ENCODE measurements around the gene WDR45B. TPM values are rescaled to one million over a fixed set of nuclear protein-coding genes. Genes with fewer than 3 reads are reported as not detected.

The WDR45B gene
- total RNA-seq, 1 experiment from 2014 or later, result 96.5 TPM

DNA sequence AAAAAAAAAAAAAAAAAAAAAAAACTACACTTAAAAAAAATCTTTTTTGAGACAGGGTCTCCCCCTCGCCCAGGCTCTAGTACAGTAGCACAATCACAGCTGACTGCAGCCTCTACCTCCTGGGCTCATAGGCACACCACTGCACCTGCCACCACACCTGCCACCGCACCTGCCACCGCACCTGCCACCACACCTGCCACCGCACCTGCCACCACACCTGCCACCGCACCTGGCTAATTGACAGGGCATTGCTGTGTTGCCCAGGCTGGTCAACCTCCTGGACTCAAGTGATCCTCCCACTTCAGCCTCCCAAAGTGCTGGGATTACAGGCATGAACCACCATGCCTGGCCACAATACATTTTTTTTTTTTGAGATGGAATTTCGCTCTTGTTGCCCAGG, 17.6 kb upstream of the WDR45B start:
- ChIA-PET CTCF (interaction anchor here (0.7 kb wide), 1 partner anchor 21 kb away, joined by 3 read pairs; no protein-coding TSS in a partner anchor), POLR2A (no interaction called here)
- no peaks in the 10 kb centered on the region for H3K36me3 Mint-ChIP-seq
- H3K9me3 Mint-ChIP-seq, result no peaks in the 10 kb centered on the region; the same call in 1 of the 2 replicates
- DNase-seq (ENCODE audit: low spot score) (no peak), ATAC-seq (no peak)
- TF ChIP-seq SP1 (CRISPR knock-in tag; conservative IDR thresholded peaks at IDR 0.05) (no peak), GABPB1 (CRISPR knock-in tag; IDR thresholded peaks at IDR 0.05) (no peak), NFATC4 (CRISPR knock-in tag; IDR thresholded peaks at IDR 0.05) (no peak), CBFB (CRISPR knock-in tag; IDR thresholded peaks at IDR 0.05; ENCODE audit: low read depth) (no peak), GTF2I (CRISPR knock-in tag; conservative IDR thresholded peaks at IDR 0.05) (no peak), EMX1 (CRISPR knock-in tag; IDR thresholded peaks at IDR 0.05) (no peak), TP53 (CRISPR knock-in tag; IDR thresholded peaks at IDR 0.05) (no peak), NFYB (CRISPR knock-in tag; conservative IDR thresholded peaks at IDR 0.05; ENCODE audit: low read depth) (no peak), GRHL2 (CRISPR knock-in tag; IDR thresholded peaks at IDR 0.05; ENCODE audit: insufficient replicate concordance, severe bottlenecking) (no peak), MXD4 (CRISPR knock-in tag; IDR thresholded peaks at IDR 0.05; ENCODE audit: borderline replicate concordance) (no peak)
- TF ChIP-seq, protein P1, sequence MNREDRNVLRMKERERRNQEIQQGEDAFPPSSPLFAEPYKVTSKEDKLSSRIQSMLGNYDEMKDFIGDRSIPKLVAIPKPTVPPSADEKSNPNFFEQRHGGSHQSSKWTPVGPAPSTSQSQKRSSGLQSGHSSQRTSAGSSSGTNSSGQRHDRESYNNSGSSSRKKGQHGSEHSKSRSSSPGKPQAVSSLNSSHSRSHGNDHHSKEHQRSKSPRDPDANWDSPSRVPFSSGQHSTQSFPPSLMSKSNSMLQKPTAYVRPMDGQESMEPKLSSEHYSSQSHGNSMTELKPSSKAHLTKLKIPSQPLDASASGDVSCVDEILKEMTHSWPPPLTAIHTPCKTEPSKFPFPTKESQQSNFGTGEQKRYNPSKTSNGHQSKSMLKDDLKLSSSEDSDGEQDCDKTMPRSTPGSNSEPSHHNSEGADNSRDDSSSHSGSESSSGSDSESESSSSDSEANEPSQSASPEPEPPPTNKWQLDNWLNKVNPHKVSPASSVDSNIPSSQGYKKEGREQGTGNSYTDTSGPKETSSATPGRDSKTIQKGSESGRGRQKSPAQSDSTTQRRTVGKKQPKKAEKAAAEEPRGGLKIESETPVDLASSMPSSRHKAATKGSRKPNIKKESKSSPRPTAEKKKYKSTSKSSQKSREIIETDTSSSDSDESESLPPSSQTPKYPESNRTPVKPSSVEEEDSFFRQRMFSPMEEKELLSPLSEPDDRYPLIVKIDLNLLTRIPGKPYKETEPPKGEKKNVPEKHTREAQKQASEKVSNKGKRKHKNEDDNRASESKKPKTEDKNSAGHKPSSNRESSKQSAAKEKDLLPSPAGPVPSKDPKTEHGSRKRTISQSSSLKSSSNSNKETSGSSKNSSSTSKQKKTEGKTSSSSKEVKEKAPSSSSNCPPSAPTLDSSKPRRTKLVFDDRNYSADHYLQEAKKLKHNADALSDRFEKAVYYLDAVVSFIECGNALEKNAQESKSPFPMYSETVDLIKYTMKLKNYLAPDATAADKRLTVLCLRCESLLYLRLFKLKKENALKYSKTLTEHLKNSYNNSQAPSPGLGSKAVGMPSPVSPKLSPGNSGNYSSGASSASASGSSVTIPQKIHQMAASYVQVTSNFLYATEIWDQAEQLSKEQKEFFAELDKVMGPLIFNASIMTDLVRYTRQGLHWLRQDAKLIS (CRISPR knock-in tag; IDR thresholded peaks at IDR 0.05; ENCODE audit: borderline replicate concordance), result no peak
- TF ChIP-seq, protein P2, sequence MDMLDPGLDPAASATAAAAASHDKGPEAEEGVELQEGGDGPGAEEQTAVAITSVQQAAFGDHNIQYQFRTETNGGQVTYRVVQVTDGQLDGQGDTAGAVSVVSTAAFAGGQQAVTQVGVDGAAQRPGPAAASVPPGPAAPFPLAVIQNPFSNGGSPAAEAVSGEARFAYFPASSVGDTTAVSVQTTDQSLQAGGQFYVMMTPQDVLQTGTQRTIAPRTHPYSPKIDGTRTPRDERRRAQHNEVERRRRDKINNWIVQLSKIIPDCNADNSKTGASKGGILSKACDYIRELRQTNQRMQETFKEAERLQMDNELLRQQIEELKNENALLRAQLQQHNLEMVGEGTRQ (CRISPR knock-in tag; IDR thresholded peaks at IDR 0.05), result no peak
- H3K27ac Mint-ChIP-seq, result no peak overlapping the region
- H3K4me3 Mint-ChIP-seq, result no peak overlapping the region
- no peaks in the 10 kb centered on the region for H3K27me3 Mint-ChIP-seq (ENCODE audit: low read depth)
- peaks cover 4% of the 10 kb centered on the region for H3K4me1 Mint-ChIP-seq

DNA sequence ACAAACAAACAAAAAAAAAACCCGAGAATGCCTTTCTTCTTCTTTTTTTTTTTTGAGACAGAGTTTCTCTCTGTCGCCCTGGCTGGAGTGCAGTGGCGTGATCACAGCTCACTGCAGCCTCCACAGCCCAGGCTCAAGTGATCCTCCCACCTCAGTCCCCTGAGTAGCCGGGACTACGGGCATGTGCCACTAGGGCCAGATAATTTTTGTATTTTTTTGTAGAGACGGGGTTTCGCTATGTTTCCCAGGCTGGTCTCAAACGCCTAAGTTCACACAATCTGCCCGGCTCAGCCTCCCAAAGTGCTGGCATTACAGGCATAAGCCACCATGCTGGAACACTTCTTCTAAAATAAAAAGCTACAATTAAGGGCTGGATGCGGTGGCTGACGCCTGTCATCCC, 17.0 kb upstream of the WDR45B start:
- Mint-ChIP-seq H3K27ac (0 out of 2 replicates have a peak overlapping the region, but pooled peaks have one; percentile 32), H3K4me3 (no peak overlapping the region), H3K27me3 (ENCODE audit: low read depth) (no peaks in the 10 kb centered on the region), H3K9me3 (peaks cover 3% of the 10 kb centered on the region), H3K4me1 (peaks cover 4% of the 10 kb centered on the region), H3K36me3 (no peaks in the 10 kb centered on the region)
- ATAC-seq (no peak), DNase-seq (ENCODE audit: low spot score) (no peak)
- ChIA-PET CTCF (interaction anchor here (0.7 to 1.4 kb wide), 2 partner anchors 21 to 49 kb away, joined by 3 to 4 read pairs; no protein-coding TSS in a partner anchor), POLR2A (no interaction called here)
- TF ChIP-seq OVOL2 (CRISPR knock-in tag; IDR thresholded peaks at IDR 0.05; ENCODE audit: borderline replicate concordance) (no peak), ZNF396 (CRISPR knock-in tag; IDR thresholded peaks at IDR 0.05; ENCODE audit: borderline replicate concordance) (no peak), ZNF138 (CRISPR knock-in tag; conservative IDR thresholded peaks at IDR 0.05) (no peak), FOXJ3 (CRISPR knock-in tag; IDR thresholded peaks at IDR 0.05; ENCODE audit: borderline replicate concordance) (no peak), ELF4 (CRISPR knock-in tag; IDR thresholded peaks at IDR 0.05; ENCODE audit: low read depth) (no peak), NR3C1 (CRISPR knock-in tag; conservative IDR thresholded peaks at IDR 0.05; ENCODE audit: low read depth) (no peak), RORB (CRISPR knock-in tag; IDR thresholded peaks at IDR 0.05) (no peak), GABPB1 (CRISPR knock-in tag; IDR thresholded peaks at IDR 0.05) (no peak), JAZF1 (CRISPR knock-in tag; IDR thresholded peaks at IDR 0.05) (no peak)
- TF ChIP-seq, protein P3, sequence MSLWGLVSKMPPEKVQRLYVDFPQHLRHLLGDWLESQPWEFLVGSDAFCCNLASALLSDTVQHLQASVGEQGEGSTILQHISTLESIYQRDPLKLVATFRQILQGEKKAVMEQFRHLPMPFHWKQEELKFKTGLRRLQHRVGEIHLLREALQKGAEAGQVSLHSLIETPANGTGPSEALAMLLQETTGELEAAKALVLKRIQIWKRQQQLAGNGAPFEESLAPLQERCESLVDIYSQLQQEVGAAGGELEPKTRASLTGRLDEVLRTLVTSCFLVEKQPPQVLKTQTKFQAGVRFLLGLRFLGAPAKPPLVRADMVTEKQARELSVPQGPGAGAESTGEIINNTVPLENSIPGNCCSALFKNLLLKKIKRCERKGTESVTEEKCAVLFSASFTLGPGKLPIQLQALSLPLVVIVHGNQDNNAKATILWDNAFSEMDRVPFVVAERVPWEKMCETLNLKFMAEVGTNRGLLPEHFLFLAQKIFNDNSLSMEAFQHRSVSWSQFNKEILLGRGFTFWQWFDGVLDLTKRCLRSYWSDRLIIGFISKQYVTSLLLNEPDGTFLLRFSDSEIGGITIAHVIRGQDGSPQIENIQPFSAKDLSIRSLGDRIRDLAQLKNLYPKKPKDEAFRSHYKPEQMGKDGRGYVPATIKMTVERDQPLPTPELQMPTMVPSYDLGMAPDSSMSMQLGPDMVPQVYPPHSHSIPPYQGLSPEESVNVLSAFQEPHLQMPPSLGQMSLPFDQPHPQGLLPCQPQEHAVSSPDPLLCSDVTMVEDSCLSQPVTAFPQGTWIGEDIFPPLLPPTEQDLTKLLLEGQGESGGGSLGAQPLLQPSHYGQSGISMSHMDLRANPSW (CRISPR knock-in tag; conservative IDR thresholded peaks at IDR 0.05; ENCODE audit: low read depth), result no peak
- TF ChIP-seq, protein P4, sequence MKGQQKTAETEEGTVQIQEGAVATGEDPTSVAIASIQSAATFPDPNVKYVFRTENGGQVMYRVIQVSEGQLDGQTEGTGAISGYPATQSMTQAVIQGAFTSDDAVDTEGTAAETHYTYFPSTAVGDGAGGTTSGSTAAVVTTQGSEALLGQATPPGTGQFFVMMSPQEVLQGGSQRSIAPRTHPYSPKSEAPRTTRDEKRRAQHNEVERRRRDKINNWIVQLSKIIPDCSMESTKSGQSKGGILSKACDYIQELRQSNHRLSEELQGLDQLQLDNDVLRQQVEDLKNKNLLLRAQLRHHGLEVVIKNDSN (CRISPR knock-in tag; IDR thresholded peaks at IDR 0.05), result no peak
- TF ChIP-seq, protein P5, sequence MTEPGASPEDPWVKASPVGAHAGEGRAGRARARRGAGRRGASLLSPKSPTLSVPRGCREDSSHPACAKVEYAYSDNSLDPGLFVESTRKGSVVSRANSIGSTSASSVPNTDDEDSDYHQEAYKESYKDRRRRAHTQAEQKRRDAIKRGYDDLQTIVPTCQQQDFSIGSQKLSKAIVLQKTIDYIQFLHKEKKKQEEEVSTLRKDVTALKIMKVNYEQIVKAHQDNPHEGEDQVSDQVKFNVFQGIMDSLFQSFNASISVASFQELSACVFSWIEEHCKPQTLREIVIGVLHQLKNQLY (CRISPR knock-in tag; IDR thresholded peaks at IDR 0.05), result no peak
- TF ChIP-seq, protein P6, sequence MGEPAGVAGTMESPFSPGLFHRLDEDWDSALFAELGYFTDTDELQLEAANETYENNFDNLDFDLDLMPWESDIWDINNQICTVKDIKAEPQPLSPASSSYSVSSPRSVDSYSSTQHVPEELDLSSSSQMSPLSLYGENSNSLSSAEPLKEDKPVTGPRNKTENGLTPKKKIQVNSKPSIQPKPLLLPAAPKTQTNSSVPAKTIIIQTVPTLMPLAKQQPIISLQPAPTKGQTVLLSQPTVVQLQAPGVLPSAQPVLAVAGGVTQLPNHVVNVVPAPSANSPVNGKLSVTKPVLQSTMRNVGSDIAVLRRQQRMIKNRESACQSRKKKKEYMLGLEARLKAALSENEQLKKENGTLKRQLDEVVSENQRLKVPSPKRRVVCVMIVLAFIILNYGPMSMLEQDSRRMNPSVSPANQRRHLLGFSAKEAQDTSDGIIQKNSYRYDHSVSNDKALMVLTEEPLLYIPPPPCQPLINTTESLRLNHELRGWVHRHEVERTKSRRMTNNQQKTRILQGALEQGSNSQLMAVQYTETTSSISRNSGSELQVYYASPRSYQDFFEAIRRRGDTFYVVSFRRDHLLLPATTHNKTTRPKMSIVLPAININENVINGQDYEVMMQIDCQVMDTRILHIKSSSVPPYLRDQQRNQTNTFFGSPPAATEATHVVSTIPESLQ (CRISPR knock-in tag; IDR thresholded peaks at IDR 0.05), result no peak
